SKM-1 treated with dmso at 0.1 percent for 144 hours (cell line): ENCODE data around the gene TLE2.
A peak's percentile ranks its signal among the peaks of the same experiment; 100 is the strongest.
"Not testable (repeated sequence)": the region's sequence is repeated elsewhere in the genome, so short reads cannot be mapped to it uniquely, and the experiment has no call there.

Source experiments
- DNase-seq: peaks from one replicate; lab custom pipeline; 2025; ENCODE audit not compliant: unreplicated experiment; lab: John Stamatoyannopoulos, UW

TLE2 gene

GRCh38 chr19:3038214-3038613, 9.1 kb upstream of the TLE2 start:
- no peak for DNase-seq

DNA sequence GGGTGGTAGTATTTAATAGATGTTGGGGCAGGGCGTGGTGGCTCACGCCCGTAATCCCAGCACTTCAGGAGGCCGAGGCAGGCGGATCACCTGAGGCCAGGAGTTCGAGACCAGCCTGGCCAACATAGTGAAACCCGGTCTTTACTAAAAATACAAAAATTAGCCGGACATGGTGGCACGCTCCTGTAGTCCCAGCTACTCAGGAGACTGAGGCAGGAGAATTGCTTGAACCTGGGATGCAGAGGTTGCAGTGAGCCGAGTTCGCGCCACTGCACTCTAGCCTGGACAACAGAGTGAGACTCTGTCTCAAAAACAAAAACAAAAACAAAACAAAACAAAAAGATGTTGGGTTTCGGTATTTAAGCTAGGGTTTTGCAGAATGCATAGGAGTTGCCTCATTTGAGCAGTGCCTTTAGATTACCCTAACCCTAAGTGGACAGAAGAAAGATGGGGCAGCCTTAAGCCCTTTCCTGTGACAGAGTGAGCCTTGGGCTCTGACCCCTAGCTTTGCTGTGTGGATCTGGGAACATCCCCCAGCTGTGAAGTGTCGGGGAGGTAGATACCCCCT, 8.0 kb upstream of the TLE2 start:
- DNase-seq = not testable (repeated sequence)

DNA sequence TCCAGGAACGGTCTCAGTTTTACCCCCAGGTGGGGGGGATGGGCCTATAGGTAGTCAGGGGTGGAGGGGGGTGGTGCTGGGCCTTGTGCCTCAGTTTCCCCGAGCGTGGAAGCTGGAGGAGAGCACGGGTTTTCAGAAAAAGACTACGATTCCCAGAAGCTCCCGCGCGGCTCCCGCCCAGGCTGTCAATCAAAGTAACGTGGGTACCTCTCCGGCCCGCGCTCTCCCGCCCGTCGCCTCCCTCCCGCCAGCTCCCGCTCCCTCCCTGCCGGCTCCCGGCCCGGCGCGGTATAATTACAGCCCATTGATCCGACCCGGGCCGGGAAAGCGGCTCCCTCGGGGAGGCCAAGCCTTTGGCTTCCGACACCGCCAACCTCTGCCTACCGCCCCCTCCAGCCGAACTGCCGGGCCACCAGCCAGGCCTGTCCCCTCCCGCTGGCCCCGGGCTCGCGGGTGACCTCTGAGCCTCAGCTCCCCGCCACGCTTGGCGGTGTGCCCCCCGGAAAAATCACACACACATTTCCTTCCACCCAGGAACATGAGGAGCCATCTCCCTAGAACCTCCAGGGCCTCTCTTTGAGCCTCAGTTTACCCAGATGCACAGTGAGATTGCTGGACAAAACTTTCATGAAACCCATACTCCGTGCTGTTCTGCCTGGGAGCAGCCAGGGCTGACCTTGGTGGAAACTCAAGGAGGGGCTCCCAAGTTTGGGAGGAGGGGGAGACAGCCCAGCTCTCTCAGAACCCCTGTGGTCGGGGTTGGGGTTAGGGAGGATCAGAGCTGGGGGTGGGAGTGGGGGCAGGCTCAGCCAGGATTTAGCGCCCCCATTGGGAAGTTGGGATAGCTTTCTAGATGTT, 7.3 kb upstream of the TLE2 start:
- peak; percentile 87 for DNase-seq

DNA sequence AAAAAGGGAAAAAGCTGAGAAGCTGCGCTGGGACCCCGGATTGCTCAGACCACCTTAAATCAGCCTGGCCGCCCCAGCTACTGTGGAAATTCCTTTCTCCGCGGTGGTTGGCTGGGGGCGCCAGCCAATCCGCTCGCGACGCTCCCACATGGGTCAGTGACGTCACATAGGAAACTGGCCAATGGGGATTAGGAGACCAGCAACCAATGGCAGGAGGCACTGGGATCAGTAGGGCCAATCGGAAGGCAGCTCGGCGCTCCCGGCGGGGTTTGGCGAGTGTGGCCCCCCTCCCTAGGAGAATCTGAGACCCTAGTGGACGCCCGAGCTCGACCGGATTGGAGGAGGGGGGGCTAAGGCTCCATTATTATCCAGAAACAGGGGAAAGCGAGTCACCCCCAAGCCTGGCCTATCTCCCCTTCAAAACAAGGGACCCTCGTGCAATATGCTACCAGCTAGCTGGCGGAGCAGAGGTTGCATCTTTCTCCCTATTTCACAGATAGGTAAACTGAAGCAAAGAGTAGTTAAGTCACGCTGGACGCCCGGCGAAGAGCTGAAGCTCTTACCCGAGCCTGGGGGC, 6.5 kb upstream of the TLE2 start:
- DNase-seq = peak; percentile 98

GRCh38 chr19:3034656-3035541, 5.8 kb upstream of the TLE2 start:
- DNase-seq = no peak

- DNase-seq = no peak
Measured at GRCh38 chr19:3034406-3034655, 5.3 kb upstream of the TLE2 start.

GRCh38 chr19:3033595-3034405, 4.7 kb upstream of the TLE2 start:
- DNase-seq = no peak

- no peak for DNase-seq
Measured at GRCh38 chr19:3031607-3031867, 2.5 kb upstream of the TLE2 start.

- no peak for DNase-seq
Measured at GRCh38 chr19:3028305-3029064, 595 bp downstream of the TLE2 start.

- no peak for DNase-seq
Measured at GRCh38 chr19:3027981-3028304, 1.1 kb downstream of the TLE2 start.

DNA sequence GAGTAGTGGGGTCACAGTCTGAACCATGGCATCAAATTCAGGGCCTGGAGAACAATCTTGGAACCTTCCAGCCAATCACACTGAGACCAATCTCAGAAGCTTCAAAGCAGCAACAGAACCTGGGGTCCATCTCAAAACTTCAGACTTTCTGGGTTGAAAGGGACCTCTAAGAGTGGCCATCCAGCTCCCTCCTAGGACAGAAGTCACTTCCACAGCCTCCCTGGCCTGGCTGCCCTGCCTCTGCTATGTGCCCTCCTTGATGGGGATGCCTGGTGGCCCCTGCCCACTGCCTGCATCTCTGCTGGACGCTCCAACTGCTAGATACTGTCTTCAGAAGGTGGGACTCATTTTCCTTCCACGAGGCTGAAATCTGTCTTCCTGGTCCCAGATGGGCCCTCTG, 1.8 kb downstream of the TLE2 start:
- no peak for DNase-seq

GRCh38 chr19:3026768-3027167, 2.3 kb downstream of the TLE2 start:
- no peak for DNase-seq

- no peak for DNase-seq
Measured at GRCh38 chr19:3025549-3025886, 3.6 kb downstream of the TLE2 start.

GRCh38 chr19:3024870-3025548, 4.1 kb downstream of the TLE2 start:
- no peak for DNase-seq

GRCh38 chr19:3024509-3024869, 4.6 kb downstream of the TLE2 start:
- no peak for DNase-seq

GRCh38 chr19:3020321-3020960, 8.6 kb downstream of the TLE2 start:
- no peak for DNase-seq

- DNase-seq = no peak
Measured at GRCh38 chr19:3019211-3019854, 9.7 kb downstream of the TLE2 start.

DNA sequence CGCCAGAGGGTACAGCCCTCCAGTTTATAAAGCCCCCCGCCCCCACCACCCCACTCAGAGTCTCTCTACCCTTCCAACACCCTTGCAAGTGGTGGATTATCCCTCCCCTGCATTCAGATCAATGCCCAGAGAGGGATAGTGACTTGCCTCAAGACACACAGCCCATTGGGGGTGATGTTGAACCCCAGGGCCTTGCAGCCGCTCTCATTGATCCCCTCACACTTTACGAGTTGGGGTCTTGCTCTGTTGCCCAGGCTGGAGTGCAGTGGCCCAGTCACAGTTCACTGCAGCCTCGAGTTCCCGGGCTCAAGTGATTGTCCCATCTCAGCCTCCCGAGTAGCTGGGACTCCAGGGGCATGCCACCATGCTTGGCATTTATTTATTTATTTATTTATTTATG, 11.2 kb downstream of the TLE2 start:
- no peak for DNase-seq
